Measurements from ENCODE around the gene SSR1. TPM values are rescaled to one million over a fixed set of nuclear protein-coding genes. Genes with fewer than 3 reads are reported as not detected.
"Not testable (repeated sequence)": the region's sequence is repeated elsewhere in the genome, so short reads cannot be mapped to it uniquely, and the experiment has no call there.

Gene SSR1
- polyA plus RNA-seq, result 125 TPM

DNA sequence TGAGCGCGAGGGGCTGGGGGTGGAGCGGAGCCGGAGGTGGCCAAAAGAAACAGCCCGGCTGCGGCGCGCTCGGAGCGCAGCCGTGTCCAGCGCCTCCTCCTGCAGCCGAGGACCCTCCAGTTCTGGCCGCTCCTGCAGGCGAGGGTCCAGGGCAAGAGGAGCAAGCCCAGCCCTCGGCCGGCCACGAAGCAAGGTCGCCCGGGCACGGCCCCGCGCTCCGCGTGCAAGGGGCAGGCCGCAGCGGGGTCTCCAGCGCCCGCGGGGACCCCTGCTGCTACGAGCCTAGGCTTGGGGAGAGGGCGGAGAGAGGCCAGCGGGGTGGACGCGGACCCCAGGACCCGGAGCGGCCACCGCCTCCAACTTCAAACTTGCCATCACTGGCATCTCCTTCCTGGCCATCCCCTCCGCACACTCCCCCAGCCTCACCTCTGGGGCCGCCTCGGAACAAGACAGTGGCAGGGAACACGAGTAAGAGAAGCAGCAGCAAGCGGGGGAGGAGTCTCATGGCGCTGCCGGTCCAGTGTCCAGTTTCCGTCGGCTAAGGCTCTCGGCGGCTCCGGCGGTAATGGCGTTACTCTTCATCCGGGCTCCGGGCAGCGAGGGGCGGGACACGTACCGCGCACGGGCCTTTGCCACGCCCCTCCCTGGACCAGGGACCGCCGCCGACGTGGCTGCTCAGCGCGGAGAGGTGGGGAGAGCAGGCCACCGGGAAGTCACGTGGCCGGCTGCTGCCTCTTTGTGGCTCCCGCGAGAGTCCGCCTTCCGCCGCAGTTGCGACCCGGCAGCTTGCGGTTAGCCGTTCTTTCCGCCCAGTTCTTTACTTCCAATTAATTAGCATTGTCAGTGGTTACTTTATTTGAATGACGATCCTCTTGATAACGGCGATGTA, at the start of gene SSR1:
SSR1 (minus strand) TSS at position 584 of the 889 bp plus-strand sequence; CDS start at position 505, 79 bp downstream.
- peak within 1 kb of the TSS; percentile 73 to 93 (median 90) for H3K27ac Mint-ChIP-seq

DNA sequence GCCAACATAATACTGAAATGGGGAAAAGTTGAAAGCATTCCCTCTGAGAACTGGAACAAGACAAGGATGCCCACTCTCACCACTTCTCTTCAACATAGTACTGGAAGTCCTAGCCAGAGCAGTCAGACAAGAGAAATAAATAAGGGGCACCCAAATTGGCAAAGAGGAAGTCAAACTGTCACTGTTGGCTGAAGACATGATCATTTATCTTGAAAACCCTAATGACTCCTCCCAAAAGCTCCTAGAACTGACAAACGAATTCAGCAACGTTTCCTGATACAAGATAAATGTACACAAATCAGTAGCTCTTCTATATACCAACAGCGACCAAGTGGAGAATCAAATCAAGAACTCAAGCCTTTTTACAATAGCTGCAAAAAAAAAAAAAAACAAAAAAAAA, 38.9 kb upstream of the SSR1 start:
- H3K36me3 Mint-ChIP-seq, H3K9me3 Mint-ChIP-seq, H3K4me3 Mint-ChIP-seq, H3K4me1 Mint-ChIP-seq, H3K27ac Mint-ChIP-seq: not testable (repeated sequence)
- peaks cover 12% of the 10 kb centered on the region for H3K27me3 Mint-ChIP-seq

More for the DNA sequence above, at the start of gene SSR1:
- no peaks in the 10 kb centered on the region for H3K27me3 Mint-ChIP-seq
- no peaks in the 10 kb centered on the region for H3K9me3 Mint-ChIP-seq
- H3K4me1 Mint-ChIP-seq, result peaks cover 29 to 44% (median 34%) of the 10 kb centered on the region in 3 donors
- H3K36me3 Mint-ChIP-seq, result peaks cover 4% of the 10 kb centered on the region
- peak within 1 kb of the TSS; percentile 93 to 98 (median 96) for H3K4me3 Mint-ChIP-seq

DNA sequence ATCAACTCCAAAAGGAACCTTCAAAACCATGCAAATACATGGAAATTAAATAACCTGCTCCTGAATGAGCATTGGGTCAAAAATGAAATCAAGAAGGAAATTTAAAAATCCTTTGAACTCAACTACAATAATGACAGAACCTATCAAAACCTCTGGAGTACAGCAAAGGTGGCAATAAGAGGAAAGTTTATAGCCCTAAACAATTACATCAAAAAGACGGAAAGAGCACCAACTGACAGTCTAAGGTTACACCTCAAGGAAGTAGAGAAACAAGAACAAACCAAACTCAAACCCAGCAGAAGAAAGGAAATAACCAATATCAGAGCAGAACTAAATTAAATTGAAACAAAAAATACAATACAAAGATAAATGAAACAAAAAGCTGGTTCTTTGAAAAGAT, 37.6 kb upstream of the SSR1 start:
- peaks cover 12% of the 10 kb centered on the region for H3K27me3 Mint-ChIP-seq
- not testable (repeated sequence) for H3K9me3 Mint-ChIP-seq, H3K4me3 Mint-ChIP-seq, H3K27ac Mint-ChIP-seq, H3K36me3 Mint-ChIP-seq, H3K4me1 Mint-ChIP-seq

DNA sequence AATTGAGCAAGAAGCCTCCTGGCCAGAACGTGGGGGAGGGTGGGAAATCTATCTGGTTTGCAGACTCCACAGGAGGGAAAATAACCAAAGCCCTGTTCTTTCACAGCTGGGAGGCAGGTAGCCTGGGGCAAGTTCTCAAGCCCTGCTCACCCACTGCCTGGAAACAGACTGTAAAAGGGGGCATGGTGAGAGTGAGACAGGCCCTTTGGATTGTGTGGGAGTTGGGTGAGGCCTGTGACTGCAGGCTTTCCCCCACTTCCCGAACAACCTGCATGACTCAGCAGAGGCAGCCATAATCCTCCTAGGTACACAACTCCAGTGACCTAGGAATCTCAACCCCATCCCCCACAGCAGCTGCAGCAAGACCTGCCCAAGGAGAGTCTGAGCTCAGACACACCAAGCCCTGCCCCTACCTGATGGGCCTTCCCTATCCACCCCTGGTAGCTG, 34.6 kb upstream of the SSR1 start:
- not testable (repeated sequence) for H3K4me3 Mint-ChIP-seq, H3K4me1 Mint-ChIP-seq, H3K36me3 Mint-ChIP-seq, H3K9me3 Mint-ChIP-seq
- Mint-ChIP-seq H3K27ac (peak overlapping the region in 1 of 3 donors; percentile 74), H3K27me3 (peaks cover 12% of the 10 kb centered on the region)

DNA sequence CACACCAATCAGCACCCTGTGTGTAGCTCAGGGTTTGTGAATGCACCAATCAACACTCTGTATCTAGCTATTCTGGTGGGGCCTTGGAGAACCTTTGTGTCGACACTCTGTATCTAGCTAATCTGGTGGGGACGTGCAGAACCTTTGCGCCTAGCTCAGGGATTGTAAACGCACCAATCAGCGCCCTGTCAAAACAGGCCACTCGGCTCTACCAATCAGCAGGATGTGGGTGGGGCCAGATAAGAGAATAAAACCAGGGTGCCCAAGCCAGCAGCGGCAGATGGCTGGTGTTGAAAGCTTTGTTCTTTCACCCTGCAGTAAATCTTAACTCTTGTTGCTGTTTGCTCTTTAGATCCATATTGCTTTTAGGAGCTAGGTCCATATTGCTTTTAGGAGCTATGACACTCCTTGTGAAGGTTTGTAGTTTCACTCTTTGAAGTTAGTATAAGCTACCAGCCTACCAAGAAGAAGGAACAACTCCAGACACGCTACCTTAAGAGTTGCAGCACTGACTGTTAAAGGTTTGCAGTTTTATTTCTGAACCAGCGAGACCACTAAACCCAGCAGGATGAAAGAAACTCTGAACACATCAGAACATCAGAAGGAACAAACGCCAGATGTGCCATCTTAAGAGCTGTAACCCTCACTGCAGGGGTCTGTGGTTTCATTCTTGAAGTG, 31.9 kb upstream of the SSR1 start:
- H3K27ac Mint-ChIP-seq, H3K36me3 Mint-ChIP-seq, H3K27me3 Mint-ChIP-seq, H3K4me3 Mint-ChIP-seq, H3K9me3 Mint-ChIP-seq, H3K4me1 Mint-ChIP-seq: not testable (repeated sequence)

DNA sequence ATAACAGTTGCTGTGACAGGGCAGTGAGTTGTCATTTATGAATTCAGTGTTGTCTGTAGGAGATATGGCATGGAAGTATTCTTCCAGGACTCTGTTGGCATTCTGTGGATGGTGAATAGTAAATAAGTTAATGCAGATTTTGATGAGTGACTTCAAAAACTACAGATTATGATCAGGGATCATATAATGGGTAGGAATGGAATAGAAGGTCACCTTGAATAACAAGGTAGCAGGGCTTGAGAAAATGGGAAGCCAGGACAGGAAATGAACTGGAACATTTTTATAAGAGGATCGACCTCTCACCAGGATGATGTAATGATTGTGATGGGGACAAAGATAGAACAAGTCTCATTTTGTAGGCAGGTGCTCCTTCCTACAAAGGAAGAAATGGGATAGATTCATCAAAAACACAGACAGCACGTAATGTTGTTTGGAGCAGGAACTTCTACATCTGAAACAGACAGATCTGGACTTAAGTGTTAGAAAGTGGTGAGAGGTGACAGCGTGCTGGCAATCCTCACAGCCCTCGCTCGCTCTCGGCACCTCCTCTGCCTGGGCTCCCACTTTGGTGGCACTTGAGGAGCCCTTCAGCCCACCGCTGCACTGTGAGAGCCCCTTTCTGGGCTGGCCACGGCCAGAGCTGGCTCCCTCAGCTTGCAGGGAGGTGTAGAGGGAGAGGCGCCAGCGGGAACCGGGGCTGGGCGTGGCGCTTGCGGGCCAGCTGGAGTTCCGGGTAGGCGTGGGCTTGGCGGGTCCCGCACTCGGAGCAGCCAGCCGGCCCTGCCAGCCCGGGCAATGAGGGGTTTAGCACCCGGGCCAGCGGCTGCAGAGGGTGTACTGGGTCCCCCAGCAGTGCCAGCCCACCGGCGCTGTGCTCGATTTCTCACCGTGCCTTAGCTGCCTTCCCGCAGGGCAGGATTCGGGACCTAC, 30.8 kb upstream of the SSR1 start:
- H3K27ac Mint-ChIP-seq, result no peak overlapping the region
- H3K9me3 Mint-ChIP-seq, result no peaks in the 10 kb centered on the region
- no peaks in the 10 kb centered on the region for H3K4me1 Mint-ChIP-seq
- H3K4me3 Mint-ChIP-seq, result no peak overlapping the region
- H3K36me3 Mint-ChIP-seq, result no peaks in the 10 kb centered on the region
- H3K27me3 Mint-ChIP-seq, result peaks cover 5% of the 10 kb centered on the region

DNA sequence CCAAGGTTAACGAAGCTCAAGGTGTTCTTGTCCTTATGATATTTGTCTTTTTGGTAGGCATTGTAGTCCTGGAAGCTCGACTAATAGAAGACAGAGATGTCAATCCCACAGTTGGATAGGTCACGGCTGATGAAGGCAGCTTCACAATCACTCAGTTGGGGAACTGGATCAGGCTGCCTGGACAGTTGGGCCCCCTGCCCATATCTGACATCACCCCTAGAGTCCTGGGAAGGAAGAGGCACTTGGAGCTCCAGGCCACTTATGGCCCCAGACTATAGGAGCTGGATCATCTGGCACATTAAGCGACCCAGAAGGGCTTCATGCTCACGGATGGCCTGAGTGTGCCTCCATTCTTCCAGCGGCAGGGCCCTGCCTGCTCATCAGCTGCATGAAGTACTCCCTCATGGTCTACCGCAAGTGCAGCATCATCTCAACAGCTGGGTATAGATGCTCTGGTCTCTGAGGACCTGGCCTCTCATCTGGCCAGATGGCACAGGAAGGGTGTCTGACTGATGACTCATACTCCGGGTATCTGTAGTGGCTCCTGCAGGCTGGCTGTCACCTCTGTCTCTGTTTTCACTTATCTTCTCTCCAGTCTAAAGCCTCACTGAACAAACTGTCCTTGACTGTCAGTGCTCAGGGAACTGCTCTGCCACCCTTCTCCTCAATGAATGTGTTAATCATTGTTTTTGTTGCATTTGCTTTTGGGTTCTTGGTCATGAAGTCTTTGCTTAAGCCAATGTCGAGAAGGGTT, 29.2 kb upstream of the SSR1 start:
- Mint-ChIP-seq H3K36me3 (no peaks in the 10 kb centered on the region), H3K4me3 (no peak overlapping the region), H3K9me3 (no peaks in the 10 kb centered on the region), H3K27me3 (no peaks in the 10 kb centered on the region), H3K4me1 (no peaks in the 10 kb centered on the region), H3K27ac (no peak overlapping the region)

DNA sequence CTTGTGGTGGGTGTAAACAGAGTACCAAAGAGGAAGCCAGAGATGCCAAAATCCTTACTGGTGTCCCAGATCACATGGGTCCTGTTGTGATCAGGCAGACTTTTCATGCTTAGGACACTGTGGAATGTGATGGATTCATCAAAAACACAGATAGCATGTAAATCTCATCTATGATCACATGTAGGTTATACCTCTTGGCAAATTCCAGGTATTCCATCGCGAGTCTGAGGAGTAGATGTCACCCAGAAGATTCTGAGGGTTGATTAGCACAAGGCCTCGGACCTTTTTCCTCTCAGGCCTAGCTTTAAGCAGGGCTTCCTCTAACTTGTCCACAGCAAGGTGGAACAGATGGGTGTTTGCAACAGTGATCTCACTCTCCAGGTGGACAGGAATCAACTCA, 28.3 kb upstream of the SSR1 start:
- Mint-ChIP-seq H3K36me3 (no peaks in the 10 kb centered on the region), H3K27me3 (no peaks in the 10 kb centered on the region), H3K4me1 (no peaks in the 10 kb centered on the region), H3K4me3 (peak overlapping the region in 1 of 4 donors; percentile 24), H3K27ac (no peak overlapping the region), H3K9me3 (no peaks in the 10 kb centered on the region)

DNA sequence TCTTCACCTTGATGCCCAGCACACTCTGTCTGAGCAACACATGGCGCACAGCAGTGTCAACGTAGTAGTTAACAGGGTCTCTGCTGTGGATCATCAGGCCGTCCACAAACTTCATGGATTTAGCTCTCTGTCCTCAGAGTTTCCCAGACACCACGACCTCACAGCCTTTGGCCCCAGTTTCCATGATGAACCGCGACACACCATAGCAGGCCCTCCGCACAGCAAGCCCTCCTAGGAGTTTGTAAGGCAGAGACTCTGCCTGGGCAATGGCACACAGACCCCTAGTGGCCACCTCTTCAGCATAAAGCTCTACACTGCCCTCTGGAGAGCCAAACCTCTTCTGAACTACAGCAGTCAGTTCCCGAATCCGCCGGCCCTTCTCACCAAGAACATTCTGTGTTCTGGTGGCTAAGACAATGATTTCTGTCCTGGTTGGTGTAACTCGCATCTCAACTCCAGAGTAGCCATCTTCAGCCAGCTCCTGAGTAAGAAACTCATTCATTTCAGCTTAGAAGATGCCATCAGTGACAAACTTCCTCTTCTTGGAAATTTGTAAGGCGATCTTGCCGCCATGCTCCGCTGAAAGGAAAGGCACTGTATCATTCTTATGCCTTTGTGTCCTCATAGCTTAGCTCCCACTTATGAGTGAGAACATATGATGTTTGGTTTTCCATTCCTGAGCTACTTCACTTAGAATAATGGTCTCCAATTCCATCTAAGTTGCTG, 26.2 kb upstream of the SSR1 start:
- H3K4me3 Mint-ChIP-seq, H3K4me1 Mint-ChIP-seq, H3K27ac Mint-ChIP-seq, H3K36me3 Mint-ChIP-seq, H3K27me3 Mint-ChIP-seq, H3K9me3 Mint-ChIP-seq: not testable (repeated sequence)

DNA sequence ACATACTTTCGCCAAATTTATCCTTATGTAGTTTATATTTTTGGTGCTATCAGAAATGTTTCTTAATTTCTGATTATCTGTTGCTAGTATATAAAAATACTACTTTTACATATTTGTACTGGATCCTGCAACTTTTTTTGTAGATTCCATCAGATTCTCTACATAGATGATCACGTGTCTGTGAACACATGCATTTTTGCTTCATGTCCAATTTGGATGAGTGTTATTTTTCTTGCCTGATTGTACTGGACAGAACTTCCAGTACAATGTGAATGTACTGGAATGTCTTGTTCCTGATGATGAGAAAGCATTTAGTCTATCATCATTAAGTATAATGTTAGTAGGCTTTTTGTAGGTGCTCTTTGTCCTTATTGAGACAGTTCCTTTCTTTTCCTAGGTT, 25.0 kb upstream of the SSR1 start:
- no peak overlapping the region for H3K4me3 Mint-ChIP-seq
- H3K27me3 Mint-ChIP-seq, result no peaks in the 10 kb centered on the region
- no peaks in the 10 kb centered on the region for H3K4me1 Mint-ChIP-seq
- H3K27ac Mint-ChIP-seq, result no peak overlapping the region
- no peaks in the 10 kb centered on the region for H3K9me3 Mint-ChIP-seq
- no peaks in the 10 kb centered on the region for H3K36me3 Mint-ChIP-seq

DNA sequence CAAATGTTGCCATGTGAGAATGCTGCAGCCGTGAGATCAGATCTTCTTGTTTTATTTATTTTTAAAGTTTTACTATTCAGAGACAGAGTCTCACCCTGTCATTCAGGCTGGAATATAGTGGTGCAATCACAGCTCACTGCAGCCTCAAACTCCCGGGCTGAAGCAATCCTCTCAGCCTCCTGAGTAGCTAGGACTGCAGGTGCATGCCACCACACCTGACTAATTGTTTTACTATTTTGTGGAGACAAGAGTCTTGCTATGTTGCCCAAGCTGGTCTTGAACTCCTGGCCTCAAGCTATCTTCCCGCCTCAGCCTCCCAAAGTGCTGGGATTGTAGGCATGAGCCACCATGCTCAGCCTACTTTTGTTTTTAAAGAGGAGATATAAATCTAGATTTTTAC, 22.5 kb upstream of the SSR1 start:
- Mint-ChIP-seq H3K27me3 (no peaks in the 10 kb centered on the region), H3K4me1 (no peaks in the 10 kb centered on the region)

DNA sequence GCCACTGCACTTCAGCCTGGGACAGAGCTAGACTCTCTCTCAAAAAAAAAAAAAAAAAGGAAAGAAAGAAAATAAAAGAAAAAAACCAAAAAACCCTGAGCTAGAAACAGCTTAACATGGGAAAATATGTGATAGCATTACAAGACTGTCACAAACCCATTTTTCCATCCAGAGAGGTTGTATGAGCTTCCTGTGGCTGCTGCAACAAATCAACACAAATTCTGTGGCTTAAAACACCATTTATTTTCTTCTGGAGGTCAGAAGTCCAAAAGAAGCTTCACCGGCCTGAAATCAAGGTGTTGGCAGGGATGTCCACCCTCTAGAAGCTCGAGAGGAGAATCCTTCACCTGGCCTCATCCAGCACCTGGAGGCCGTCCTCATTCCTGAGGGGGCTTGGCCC, 21.7 kb upstream of the SSR1 start:
- H3K4me1 Mint-ChIP-seq, result no peaks in the 10 kb centered on the region
- no peak overlapping the region for H3K27ac Mint-ChIP-seq
- no peaks in the 10 kb centered on the region for H3K27me3 Mint-ChIP-seq
- H3K36me3 Mint-ChIP-seq, result no peaks in the 10 kb centered on the region
- no peak overlapping the region for H3K4me3 Mint-ChIP-seq
- H3K9me3 Mint-ChIP-seq, result no peaks in the 10 kb centered on the region

More for the DNA sequence above, 22.5 kb upstream of the SSR1 start:
- Mint-ChIP-seq H3K9me3 (no peaks in the 10 kb centered on the region), H3K4me3 (no peak overlapping the region), H3K27ac (no peak overlapping the region), H3K36me3 (no peaks in the 10 kb centered on the region)

DNA sequence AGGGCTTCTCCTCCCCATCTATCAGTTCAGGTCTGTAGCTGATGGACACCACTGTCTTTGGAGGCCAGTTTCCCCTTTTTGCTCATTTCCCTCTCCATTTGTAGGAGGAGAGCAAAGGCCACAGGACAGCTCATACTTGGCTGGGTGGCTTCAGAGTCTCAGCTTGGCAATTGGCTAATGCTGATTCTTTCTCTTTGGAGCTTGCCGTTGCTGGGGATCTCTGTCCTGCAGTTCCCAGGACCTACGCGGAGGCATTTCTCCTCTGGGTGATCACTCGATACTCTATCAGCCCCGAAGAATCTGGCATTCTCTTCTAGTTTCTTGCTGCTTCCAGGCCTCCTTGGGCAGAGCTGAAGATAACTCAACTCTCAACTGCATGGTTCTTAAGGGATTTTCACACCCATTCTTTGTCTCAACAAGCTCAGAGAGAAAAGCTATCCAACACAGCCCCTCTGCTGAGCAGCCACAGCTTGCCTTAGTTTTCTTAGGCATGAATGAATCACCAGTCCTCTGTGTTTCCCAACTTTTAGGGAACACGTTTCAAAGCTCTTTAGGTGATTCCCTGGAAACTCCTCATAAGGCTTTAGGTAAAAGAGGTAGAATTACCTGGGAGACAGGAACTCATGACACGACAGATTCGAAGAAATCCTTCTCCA, 19.2 kb upstream of the SSR1 start:
- H3K36me3 Mint-ChIP-seq, result no peaks in the 10 kb centered on the region
- no peak overlapping the region for H3K4me3 Mint-ChIP-seq

More for the DNA sequence above, 19.2 kb upstream of the SSR1 start:
- Mint-ChIP-seq H3K27me3 (peaks cover 1% of the 10 kb centered on the region), H3K4me1 (no peaks in the 10 kb centered on the region), H3K27ac (no peak overlapping the region), H3K9me3 (no peaks in the 10 kb centered on the region)

All from IgD-negative memory B cell (primary cell).